ENCODE measurements around the gene EDNRA. TPM values are rescaled to one million over a fixed set of nuclear protein-coding genes. Genes with fewer than 3 reads are reported as not detected.

EDNRA gene
- total and polyA plus RNA-seq, 9 of the 15 experiments (the other 6 are each of a cell fraction or from before 2014, with no cell fraction given): not detected

DNA sequence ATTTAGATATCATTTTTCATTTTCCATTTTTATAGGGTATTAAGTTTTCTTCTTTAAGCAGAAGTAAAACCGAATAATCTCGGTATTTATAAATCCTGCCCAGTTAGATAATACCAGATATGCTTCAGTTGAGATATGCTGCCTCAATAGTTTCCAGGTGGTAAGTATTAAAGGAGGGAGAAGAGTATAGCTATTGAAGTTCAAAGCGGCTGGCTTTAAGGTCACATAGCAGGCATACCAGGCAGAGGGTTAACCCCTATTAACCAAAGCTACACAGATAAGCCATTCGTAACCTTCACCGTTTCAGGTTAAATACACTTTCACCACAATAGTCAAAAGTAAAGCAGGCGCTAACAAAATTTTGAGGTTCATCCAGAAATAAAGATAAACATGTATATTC is 54.2 kb downstream of the EDNRA start:
- no peak for DNase-seq (ENCODE audit: extremely low read depth in 1 of 4, low spot score in 3 of 4)
- H3K27ac ChIP-seq (ENCODE audit: extremely low read depth, low read depth, low read length): no peak overlapping the region
- no peak overlapping the region for H3K4me2 ChIP-seq (ENCODE audit: insufficient read depth, low read length)
- intact Hi-C loops (cut with micrococcal nuclease): no loop called here
- H4K20me1 ChIP-seq (replicated peaks; ENCODE audit: control insufficient read depth, insufficient read depth, low read length): no peaks in the 10 kb centered on the region
- H3K9me3 ChIP-seq (replicated peaks; ENCODE audit: control insufficient read depth, insufficient read depth, low read depth, low read length): no peaks in the 10 kb centered on the region
- POLR2A ChIA-PET: no interaction called here
- H3K4me3 ChIP-seq: no peak overlapping the region
- no TSS peak for BruUV-seq (replicated peaks)
- WGBS (ENCODE audit: insufficient coverage, low coverage, missing lambda C conversion rate): 2% methylated on average over 6 of the region's 6 CpGs
- H3K27me3 ChIP-seq (ENCODE audit: control insufficient read depth in 2 of 2, insufficient read depth in 2 of 2, low read length in 2 of 2): 0 out of 5 replicates have a peak, but pooled peaks cover 0 to 4% of the 10 kb centered on the region in 2 experiments
- no peaks in the 10 kb centered on the region for H3K36me3 ChIP-seq (ENCODE audit: control insufficient read depth, insufficient read depth, low read length)
- no peaks in the 10 kb centered on the region for H3K4me1 ChIP-seq (replicated peaks in 1 of 2; ENCODE audit: control insufficient read depth in 2 of 2, insufficient read depth in 2 of 2, low read length in 2 of 2)
- CTCF ChIA-PET (ENCODE audit: low intra/inter-chr PET ratio): no interaction called here
- no peak overlapping the region for H3K9ac ChIP-seq (ENCODE audit: insufficient read depth in 1 of 2, low read depth in 2 of 2, low read length in 2 of 2)
- H3K9me1 ChIP-seq (ENCODE audit: control insufficient read depth, insufficient read depth, low read length): no peaks in the 10 kb centered on the region
- FAIRE-seq: no peak
- H3K79me2 ChIP-seq (ENCODE audit: control insufficient read depth, insufficient read depth, low read length): no peaks in the 10 kb centered on the region
- TF ChIP-seq ETV6 (IDR thresholded peaks at IDR 0.05; ENCODE audit: borderline replicate concordance in 1 of 2, low read depth in 2 of 2, low read length in 1 of 2) (no peak), ETV6 (CRISPR knock-in tag; IDR thresholded peaks at IDR 0.05; ENCODE audit: borderline replicate concordance) (no peak), ZNF449 (CRISPR knock-in tag; IDR thresholded peaks at IDR 0.05) (no peak), ZNF184 (CRISPR knock-in tag; IDR thresholded peaks at IDR 0.05) (no peak), ATF4 (CRISPR knock-in tag; IDR thresholded peaks at IDR 0.05) (no peak), ZFX (CRISPR knock-in tag; IDR thresholded peaks at IDR 0.05) (no peak), ZNF639 (CRISPR knock-in tag; conservative IDR thresholded peaks at IDR 0.05 in 1 of 2, IDR thresholded peaks at IDR 0.05 in 1 of 2) (no peak), ZC3H8 (IDR thresholded peaks at IDR 0.05) (no peak), ZNF274 (IDR thresholded peaks at IDR 0.05; ENCODE audit: borderline replicate concordance, low read depth, low read length) (no peak)
- in situ Hi-C loops (cut with MboI): no loop called here
- ATAC-seq: no peak
- no peak overlapping the region for H2AFZ ChIP-seq (ENCODE audit: low read depth, low read length)
